GM08714 (cell line): ENCODE measurements around the gene GRM1.

Experiments
- H3K4me3 ChIP-seq: fragments of 200-500 bp; sonication (Bioruptor generic); 2 replicates; pipeline ENCODE4 v1.5.1; 2014; ENCODE audit warnings: mild to moderate bottlenecking, low read length, inconsistent platforms
- ZNF274 ChIP-seq: IDR thresholded peaks from 2 replicates; pipeline ENCODE4 v1.6.1; 2012; ENCODE audit warnings: mild to moderate bottlenecking, low read depth, low read length

GRM1 gene

DNA sequence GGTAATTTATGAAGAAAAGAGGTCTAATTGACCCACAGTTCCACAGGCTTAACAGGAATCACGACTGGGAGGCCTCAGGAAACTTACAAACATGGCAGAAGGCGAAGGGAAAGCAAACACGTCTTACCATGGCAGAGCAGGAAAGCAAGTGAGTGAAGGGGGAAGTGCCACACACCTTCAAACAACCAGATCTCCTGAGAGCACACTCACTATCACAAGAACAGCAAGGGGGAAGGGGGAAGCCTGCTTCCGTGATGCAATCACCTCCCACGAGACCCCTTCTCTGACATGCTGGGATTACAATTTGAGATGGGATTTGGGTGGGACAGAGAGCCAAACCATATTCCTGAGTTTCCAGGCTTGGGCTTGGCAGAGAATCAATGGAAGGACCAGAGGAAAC lies 390.7 kb downstream of the GRM1 start:
- no peak for TF ChIP-seq ZNF274
- no peak overlapping the region for H3K4me3 ChIP-seq

DNA sequence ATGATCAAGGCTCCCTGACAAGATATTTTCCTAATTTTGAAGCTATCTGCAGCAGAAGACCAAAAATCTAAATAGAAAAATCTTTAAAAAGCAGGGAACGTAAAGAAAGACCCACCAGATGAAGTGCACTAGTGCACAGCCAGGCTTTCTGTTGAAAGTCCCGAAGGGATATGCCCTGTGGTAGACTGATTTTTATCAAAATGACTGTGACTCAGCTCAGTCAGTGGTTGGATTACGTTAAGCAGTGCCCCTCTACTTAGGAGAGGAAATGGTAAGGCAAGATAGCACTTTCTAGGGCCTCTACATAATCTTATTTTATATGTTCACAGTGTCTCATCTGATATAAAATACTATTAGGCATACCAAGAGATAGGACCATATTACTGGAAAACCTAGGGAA lies 391.4 kb downstream of the GRM1 start:
- TF ChIP-seq ZNF274: no peak
- no peak overlapping the region for H3K4me3 ChIP-seq

DNA sequence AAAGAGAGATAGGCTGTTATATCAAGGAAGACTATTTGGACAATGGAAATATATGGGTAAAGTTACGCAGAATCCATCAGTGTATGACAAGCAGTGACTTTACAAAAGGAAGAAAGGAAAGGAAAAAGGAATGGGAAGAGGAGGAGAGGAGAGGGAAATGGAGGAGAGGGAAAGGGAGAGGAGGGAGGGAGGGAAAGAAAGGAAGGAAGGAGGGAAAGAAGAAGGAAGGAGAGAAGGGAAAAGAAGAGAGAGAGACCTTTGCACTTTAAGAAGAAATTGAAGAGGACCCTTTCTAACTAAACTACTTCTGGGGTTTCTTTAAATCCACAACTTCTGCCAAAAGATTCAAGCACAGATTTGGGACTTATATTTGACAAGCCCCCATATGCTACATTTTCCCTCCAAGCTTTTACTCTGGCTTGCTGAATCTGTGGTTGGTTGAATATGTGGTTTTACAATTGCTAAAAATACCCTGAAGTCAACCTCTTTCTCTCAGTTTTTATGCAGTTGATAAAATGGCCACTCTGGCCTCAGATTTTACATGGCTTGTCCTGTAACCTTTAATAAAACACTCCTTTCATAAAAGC lies 394.0 kb downstream of the GRM1 start:
- TF ChIP-seq ZNF274: no peak
- no peak overlapping the region for H3K4me3 ChIP-seq

DNA sequence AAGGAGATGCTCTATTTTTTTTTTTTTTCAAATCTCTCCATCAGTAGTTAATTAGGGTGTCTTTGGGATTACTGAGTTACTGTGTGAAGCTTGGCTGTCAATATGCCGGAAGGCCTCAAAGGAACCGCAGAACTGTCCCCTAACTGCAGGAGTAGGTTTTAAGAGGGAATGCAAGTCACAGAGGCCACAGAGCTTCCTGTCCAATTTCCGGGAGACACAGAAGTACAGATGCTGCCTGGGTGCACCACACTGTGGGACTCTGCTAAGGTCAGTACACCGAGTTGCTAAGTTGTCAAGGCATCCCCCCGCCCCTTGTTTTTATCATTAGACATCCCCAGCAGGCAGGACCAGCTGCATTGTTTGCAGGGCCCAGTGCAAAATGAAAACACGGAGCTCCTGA lies 394.6 kb downstream of the GRM1 start:
- no peak for TF ChIP-seq ZNF274

DNA sequence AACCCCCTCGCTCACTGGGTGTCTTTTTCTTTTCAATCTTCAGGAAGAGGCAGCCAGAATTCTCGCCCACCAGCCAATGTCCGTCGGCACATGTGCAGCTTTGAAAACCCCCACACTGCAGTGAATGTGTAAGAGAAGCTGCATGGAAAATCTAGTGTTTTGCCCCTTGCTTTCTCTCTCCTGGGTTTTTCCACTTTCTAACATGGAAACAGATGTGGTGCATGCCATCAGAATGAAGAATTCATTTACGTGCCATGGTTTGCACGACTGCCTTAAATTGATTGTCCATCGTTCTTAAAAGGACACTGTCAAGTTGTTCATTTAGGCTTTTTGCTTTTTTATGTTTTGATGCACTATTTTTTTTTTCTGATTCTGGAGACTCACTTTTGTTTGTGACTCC lies 397.7 kb downstream of the GRM1 start:
- no peak overlapping the region for H3K4me3 ChIP-seq
- no peak for TF ChIP-seq ZNF274

More for the DNA sequence above, 394.6 kb downstream of the GRM1 start:
- H3K4me3 ChIP-seq: no peak overlapping the region

DNA sequence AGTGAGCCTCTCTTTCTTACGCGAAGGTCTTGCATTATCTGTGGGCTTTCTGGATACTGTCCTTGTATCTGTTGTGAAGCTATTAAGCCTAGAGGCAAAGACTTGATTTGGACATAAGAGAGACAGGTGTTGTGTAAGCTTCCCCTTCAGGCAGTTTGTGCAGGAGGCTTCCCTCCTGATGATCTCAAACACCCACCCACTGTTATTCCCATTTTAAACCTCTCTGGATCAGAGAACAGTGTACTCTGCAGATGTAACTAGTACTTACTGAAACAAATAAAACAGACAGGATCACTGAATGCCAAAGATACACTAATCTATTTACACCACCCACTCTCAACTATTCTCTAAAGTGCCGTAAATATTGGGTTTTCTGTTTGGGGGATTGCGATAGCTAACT lies 401.0 kb downstream of the GRM1 start:
- no peak overlapping the region for H3K4me3 ChIP-seq
- TF ChIP-seq ZNF274: no peak

DNA sequence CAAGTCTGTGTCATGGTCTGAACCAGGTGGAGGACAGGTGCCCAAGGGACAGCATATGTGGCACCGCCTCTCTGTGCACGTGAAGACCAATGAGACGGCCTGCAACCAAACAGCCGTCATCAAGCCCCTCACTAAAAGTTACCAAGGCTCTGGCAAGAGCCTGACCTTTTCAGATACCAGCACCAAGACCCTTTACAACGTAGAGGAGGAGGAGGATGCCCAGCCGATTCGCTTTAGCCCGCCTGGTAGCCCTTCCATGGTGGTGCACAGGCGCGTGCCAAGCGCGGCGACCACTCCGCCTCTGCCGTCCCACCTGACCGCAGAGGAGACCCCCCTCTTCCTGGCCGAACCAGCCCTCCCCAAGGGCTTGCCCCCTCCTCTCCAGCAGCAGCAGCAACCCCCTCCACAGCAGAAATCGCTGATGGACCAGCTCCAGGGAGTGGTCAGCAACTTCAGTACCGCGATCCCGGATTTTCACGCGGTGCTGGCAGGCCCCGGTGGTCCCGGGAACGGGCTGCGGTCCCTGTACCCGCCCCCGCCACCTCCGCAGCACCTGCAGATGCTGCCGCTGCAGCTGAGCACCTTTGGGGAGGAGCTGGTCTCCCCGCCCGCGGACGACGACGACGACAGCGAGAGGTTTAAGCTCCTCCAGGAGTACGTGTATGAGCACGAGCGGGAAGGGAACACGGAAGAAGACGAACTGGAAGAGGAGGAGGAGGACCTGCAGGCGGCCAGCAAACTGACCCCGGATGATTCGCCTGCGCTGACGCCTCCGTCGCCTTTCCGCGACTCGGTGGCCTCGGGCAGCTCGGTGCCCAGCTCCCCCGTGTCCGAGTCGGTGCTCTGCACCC lies 405.2 kb downstream of the GRM1 start:
- TF ChIP-seq ZNF274: no peak
- no peak overlapping the region for H3K4me3 ChIP-seq

DNA sequence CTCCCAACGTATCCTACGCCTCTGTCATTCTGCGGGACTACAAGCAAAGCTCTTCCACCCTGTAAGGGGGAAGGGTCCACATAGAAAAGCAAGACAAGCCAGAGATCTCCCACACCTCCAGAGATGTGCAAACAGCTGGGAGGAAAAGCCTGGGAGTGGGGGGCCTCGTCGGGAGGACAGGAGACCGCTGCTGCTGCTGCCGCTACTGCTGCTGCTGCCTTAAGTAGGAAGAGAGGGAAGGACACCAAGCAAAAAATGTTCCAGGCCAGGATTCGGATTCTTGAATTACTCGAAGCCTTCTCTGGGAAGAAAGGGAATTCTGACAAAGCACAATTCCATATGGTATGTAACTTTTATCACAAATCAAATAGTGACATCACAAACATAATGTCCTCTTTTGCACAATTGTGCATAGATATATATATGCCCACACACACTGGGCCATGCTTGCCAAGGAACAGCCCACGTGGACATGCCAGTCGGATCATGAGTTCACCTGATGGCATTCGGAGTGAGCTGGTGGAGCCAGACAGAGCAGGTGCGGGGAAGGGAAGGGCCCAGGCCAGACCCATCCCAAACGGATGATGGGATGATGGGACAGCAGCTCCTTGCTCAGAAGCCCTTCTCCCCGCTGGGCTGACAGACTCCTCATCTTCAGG lies 406.0 kb downstream of the GRM1 start:
- H3K4me3 ChIP-seq: no peak overlapping the region
- TF ChIP-seq ZNF274: no peak

DNA sequence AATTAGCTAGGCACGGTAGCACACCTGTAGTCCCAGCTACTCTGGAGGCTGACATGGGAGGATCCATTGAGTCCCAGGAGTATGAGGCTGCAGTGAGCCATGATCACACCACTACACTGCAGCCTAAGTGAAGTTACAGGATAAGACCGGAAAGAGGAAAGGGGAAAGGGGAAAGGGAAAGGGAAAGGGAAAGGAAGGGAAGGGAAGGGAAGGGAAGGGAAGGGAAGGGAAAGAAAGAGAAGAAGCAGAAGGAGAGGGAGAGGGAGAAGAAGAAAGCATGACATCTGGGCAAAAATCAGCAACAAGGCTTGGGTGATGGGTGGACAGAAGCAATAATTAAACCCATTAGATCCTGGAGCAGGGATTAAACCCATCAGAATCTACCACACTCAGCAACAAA lies 413.0 kb downstream of the GRM1 start:
- no peak overlapping the region for H3K4me3 ChIP-seq
- TF ChIP-seq ZNF274: no peak

DNA sequence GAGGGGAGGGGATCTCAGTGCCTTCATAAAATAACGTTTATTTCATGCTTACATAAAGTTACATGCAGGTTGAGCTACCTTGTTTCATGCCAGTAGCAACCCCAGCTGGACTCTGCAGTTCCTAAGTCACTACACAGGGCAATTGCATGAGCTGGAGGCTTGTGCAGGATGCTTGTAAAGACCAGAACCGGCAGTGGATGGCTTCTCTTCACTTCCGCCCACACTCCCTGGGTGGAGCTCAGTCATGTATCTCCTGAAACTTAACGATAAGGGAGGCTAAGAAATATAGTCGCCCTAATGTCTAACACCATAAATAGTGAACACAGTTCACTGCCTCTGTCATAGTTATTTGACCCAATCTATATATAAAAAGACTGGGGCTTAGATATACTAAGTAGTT lies 415.3 kb downstream of the GRM1 start:
- no peak overlapping the region for H3K4me3 ChIP-seq
- TF ChIP-seq ZNF274: no peak

DNA sequence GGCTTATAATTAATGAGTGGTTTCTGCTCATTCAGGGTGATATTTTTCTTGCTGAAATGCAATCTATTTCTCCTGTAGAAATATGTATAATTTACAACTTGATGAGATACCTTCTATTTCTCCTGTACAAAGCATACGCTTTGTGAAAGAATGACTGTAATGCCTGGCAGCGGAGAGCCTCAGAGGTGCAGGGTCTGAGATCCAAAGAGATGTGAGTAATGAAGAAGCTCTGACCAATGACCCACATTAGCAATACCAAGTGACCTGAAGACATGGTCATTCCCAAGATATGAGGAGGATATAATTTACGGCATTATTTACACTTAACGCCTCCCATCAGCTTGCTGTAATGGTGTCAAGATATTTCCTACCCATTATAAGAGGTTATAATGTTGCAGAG lies 416.4 kb downstream of the GRM1 start:
- H3K4me3 ChIP-seq: no peak overlapping the region
- TF ChIP-seq ZNF274: no peak

DNA sequence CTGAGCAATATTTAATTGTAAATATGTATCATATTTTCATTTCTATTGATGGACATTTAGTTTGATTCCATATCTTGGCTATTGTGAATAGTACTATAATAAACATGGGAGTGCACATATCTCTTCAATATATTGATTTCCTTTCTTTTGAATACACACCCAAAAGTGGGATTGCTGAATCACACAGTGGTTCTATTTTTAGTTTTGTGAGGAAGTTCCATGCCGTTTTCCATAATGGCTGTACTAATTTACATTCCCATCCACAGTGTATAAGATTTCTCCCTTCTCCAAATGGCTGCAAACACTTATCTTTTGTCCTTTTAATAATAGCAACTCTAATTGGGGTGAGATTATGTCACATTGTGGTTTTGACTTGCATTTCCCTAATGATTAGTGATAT lies 428.0 kb downstream of the GRM1 start:
- TF ChIP-seq ZNF274: no peak
- no peak overlapping the region for H3K4me3 ChIP-seq

DNA sequence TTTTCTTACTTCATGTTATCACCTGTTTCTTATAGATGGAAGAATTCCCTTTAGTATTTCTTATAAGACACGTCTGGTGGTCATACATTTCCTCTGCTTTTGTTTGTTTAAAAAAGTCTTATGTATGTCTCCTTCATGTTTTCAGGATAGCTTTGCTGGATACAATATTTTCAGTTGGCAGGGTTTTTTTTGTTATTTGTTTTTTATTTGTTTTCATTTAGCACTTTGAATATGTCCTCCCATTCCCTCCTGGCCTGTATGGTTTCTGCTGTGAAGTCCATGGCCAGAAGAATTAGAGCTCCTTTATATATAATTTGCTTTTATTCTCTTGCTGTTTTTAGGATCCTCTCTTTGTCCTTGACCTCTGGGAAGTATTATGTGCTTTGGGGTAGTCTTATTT lies 432.1 kb downstream of the GRM1 start:
- TF ChIP-seq ZNF274: no peak

DNA sequence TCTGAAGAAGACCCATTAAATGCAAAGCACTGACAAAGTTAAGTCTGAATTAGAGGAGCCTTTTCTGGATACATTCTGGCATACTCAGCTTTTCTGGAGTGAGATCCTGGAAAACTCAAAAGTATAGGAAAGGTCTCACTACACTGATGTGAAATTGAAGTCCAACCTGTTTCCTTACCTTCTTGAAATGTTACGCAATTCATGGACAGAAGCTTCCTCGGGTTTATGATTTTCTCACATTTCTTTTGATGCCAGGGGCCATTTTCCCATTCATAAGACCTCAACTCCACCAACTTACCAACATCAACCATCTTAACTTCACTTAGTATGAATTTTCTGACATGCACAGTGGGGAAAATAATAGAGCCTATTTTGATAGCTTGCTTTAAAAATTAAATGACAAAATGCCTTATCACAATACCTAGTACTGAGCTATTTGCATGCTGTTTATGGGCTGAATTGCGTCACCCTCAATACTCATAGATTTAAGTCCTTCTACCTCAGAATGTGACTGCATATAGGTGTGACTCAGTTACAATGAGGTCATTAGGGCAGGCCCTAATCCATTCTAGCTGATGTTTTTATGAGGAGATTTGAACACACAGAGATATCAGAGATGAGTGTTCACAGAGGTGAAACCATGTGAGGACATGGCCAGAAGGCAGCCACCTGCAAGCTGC lies 441.4 kb downstream of the GRM1 start:
- no peak overlapping the region for H3K4me3 ChIP-seq
- no peak for TF ChIP-seq ZNF274

More for the DNA sequence above, 432.1 kb downstream of the GRM1 start:
- no peak overlapping the region for H3K4me3 ChIP-seq
